Lower leg skin (tissue), 3 donors: ENCODE measurements around the gene JPH4.

Experiments
- CTCF ChIP-seq, 3 donors: fragments of 450-650 bp; IDR thresholded peaks; one replicate each; pipeline ENCODE4 v1.5.1; 2016; ENCODE audit warnings: antibody characterized with exemption in 3 of 3, mild to moderate bottlenecking in 3 of 3, moderate library complexity in 2 of 3
- POLR2A ChIP-seq, 2 donors: fragments of 450-650 bp; IDR thresholded peaks; one replicate each; pipeline ENCODE4 v1.6.1; 2016 to 2017; ENCODE audit warnings: antibody characterized with exemption in 2 of 2, mild to moderate bottlenecking in 1 of 2, moderate library complexity in 1 of 2

DNA sequence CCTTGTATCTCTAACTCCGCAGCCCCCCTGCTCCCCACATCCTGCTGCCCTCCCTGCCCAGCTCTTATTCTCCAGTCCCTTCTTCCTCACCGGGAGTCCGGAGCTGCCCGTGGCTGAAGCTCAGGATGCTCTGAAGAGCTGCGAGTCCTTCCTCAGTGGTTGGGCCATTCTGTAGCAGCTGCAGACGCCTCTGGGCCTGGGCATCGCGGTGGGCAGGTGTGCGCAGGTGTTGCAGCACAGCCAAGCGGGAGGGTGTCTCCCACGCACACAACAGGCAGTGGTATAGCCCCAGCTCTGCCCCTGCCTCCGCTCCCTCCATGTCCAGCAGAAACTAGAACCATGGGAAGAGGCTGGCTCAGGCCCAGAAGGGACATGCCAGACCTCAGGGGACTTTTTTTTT lies 47.2 kb downstream of the JPH4 start:
- no peak for TF ChIP-seq CTCF (IDR thresholded peaks at IDR 0.05)
- no peak for TF ChIP-seq POLR2A (IDR thresholded peaks at IDR 0.05)
